ENCODE measurements around the gene NOTCH4. TPM values are rescaled to one million over a fixed set of nuclear protein-coding genes. Genes with fewer than 3 reads are reported as not detected.
"Not testable (repeated sequence)": the region's sequence is repeated elsewhere in the genome, so short reads cannot be mapped to it uniquely, and the experiment has no call there.

Gene NOTCH4
- total RNA-seq, 1 donor from 2014 or later, result 4.7 TPM

DNA sequence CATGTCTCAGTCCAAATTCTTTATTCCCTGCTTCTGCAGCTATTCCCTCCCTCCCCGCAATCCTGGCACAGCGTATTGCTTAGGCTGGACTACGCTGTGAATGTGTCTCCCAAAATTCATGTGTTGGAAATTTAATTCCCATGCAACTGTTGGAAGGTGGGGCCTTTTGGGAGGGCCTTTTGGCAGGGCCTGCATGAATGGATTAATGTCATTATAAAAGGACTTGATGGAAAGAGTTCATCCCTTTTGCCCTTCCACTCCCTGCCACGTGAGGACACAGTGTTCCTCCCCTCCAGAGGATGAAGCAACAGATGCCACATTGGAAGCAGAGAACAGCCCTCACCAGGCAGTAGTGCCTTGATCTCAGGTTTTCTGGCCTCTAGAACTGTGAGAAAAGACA is 20.4 kb upstream of the NOTCH4 start:
- Mint-ChIP-seq H3K4me1 (ENCODE audit: low read depth) (peaks cover 5% of the 10 kb centered on the region), H3K27me3 (peaks cover 28% of the 10 kb centered on the region), H3K9me3 (ENCODE audit: low read depth) (peaks cover 8% of the 10 kb centered on the region)

GRCh38 chr6:32242318-32242813 is 18.5 kb upstream of the NOTCH4 start:
- not testable (repeated sequence) for H3K27ac Mint-ChIP-seq; H3K4me1 Mint-ChIP-seq (ENCODE audit: low read depth)
- H3K27me3 Mint-ChIP-seq, result peaks cover 28% of the 10 kb centered on the region

More for the DNA sequence above, 20.4 kb upstream of the NOTCH4 start:
- Mint-ChIP-seq H3K27ac (no peak overlapping the region), H3K4me3 (ENCODE audit: low read depth) (no peak overlapping the region), H3K36me3 (ENCODE audit: insufficient read depth) (no peaks in the 10 kb centered on the region)
- TF ChIP-seq CTCF (IDR thresholded peaks at IDR 0.05; ENCODE audit: unreplicated experiment), result no peak
- no peak for DNase-seq (ENCODE audit: low spot score, unreplicated experiment)

DNA sequence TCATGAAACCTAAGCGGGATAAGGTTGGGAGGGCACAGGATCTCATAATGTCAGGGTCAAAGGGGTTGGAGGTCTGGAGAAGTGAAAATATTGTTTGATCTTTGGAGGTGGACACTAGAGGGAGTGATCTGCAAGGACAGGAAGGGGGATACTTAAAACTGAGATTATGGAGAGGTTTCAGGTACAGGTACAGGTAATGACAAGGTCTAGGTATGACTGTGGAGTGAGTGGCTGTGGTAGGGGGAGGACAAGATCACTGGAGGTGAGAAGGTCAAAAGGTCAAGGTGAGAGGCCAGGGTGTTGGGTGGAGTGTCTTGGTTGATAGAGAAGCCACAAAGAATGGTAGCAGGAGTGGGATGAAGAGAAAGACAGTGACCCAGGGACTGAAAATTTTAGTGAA is 16.8 kb upstream of the NOTCH4 start:
- no peaks in the 10 kb centered on the region for H3K36me3 Mint-ChIP-seq (ENCODE audit: insufficient read depth)
- H3K27ac Mint-ChIP-seq, result no peak overlapping the region
- peaks cover 28% of the 10 kb centered on the region for H3K27me3 Mint-ChIP-seq
- no peak for TF ChIP-seq CTCF (IDR thresholded peaks at IDR 0.05; ENCODE audit: unreplicated experiment)
- H3K4me1 Mint-ChIP-seq (ENCODE audit: low read depth), result peaks cover 5% of the 10 kb centered on the region
- DNase-seq (ENCODE audit: low spot score, unreplicated experiment), result no peak
- H3K4me3 Mint-ChIP-seq (ENCODE audit: low read depth), result no peak overlapping the region
- no peaks in the 10 kb centered on the region for H3K9me3 Mint-ChIP-seq (ENCODE audit: low read depth)

More at GRCh38 chr6:32242318-32242813, 18.5 kb upstream of the NOTCH4 start:
- H3K9me3 Mint-ChIP-seq (ENCODE audit: low read depth); H3K4me3 Mint-ChIP-seq (ENCODE audit: low read depth); DNase-seq (ENCODE audit: low spot score, unreplicated experiment); H3K36me3 Mint-ChIP-seq (ENCODE audit: insufficient read depth): not testable (repeated sequence)

GRCh38 chr6:32239462-32239861 is 15.6 kb upstream of the NOTCH4 start:
- no peak for DNase-seq (ENCODE audit: low spot score, unreplicated experiment)
- H3K27me3 Mint-ChIP-seq, result peaks cover 24% of the 10 kb centered on the region
- no peaks in the 10 kb centered on the region for H3K36me3 Mint-ChIP-seq (ENCODE audit: insufficient read depth)
- H3K9me3 Mint-ChIP-seq (ENCODE audit: low read depth), result no peaks in the 10 kb centered on the region
- TF ChIP-seq CTCF (IDR thresholded peaks at IDR 0.05; ENCODE audit: unreplicated experiment), result no peak
- H3K4me1 Mint-ChIP-seq (ENCODE audit: low read depth), result no peaks in the 10 kb centered on the region
- no peak overlapping the region for H3K4me3 Mint-ChIP-seq (ENCODE audit: low read depth)
- H3K27ac Mint-ChIP-seq, result no peak overlapping the region

DNA sequence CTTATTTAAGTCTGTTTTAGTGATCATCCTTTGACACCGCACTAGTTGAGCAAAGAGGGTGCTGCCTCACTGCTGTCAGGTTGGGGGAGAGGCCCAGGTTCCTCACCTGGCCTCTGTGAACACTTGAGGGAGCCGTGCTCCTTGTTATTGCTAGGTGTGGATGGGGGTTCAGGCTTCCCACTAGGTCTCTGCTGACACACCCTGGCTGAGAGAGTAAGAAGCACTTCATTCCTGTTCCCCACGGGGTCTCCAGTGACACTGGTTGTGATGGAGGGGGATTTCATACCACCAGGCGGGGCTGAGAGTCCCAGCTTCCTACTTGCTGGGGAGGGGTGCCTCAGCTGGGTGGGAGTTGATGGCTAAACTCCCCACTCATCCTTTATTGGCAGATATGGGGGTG is 11.1 kb upstream of the NOTCH4 start:
- Mint-ChIP-seq H3K4me1 (ENCODE audit: low read depth) (no peaks in the 10 kb centered on the region), H3K27me3 (no peaks in the 10 kb centered on the region), H3K36me3 (ENCODE audit: insufficient read depth) (no peaks in the 10 kb centered on the region), H3K4me3 (ENCODE audit: low read depth) (no peak overlapping the region), H3K27ac (no peak overlapping the region), H3K9me3 (ENCODE audit: low read depth) (no peaks in the 10 kb centered on the region)
- TF ChIP-seq CTCF (IDR thresholded peaks at IDR 0.05; ENCODE audit: unreplicated experiment), result no peak
- DNase-seq (ENCODE audit: low spot score, unreplicated experiment), result no peak

DNA sequence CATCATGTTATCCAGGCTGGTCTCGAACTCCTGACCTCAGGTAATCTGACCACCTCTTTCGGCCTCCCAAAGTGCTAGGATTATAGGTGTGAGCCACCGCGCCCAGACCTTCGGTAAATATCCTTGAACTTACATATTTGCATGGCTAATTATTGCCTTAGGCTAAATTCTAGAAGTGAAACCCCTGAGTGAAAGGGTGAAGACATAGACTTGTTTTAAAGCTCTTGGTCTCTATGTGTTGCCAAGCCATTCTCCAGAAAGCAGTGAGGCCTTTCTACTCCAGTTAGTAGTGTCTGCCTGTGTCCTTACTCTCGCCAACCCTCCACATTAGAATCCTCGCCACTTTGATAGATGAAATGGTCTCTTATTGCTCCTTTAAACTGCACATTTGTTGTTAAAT is 2.6 kb upstream of the NOTCH4 start:
- Mint-ChIP-seq H3K4me3 (ENCODE audit: low read depth) (no peak overlapping the region), H3K4me1 (ENCODE audit: low read depth) (no peaks in the 10 kb centered on the region), H3K36me3 (ENCODE audit: insufficient read depth) (no peaks in the 10 kb centered on the region), H3K27ac (no peak overlapping the region), H3K27me3 (peaks cover 20% of the 10 kb centered on the region), H3K9me3 (ENCODE audit: low read depth) (no peaks in the 10 kb centered on the region)
- TF ChIP-seq CTCF (IDR thresholded peaks at IDR 0.05; ENCODE audit: unreplicated experiment), result no peak
- no peak for DNase-seq (ENCODE audit: low spot score, unreplicated experiment)

Data from progenitor cell of endocrine pancreas (in vitro differentiated cells).